Measurements from ENCODE around the gene CISH.

GRCh38 chr3:50635066-50635465 is 23.5 kb upstream of the CISH start:
- TF ChIP-seq POLR2AphosphoS5 (IDR thresholded peaks at IDR 0.05; ENCODE audit: low read depth, low read length): no peak
- TF ChIP-seq POLR2A (IDR thresholded peaks at IDR 0.05; ENCODE audit: low read depth, low read length): no peak
- no peak for TF ChIP-seq TAF1 (IDR thresholded peaks at IDR 0.05; ENCODE audit: borderline replicate concordance, low read depth, low read length)

Measured in GM12892 (cell line).